NCI-H82 (cell line): ENCODE measurements around the gene STBD1.
"Not testable (repeated sequence)": the region's sequence is repeated elsewhere in the genome, so short reads cannot be mapped to it uniquely, and the experiment has no call there.

Source experiments
- DNase-seq: peaks from one replicate; lab custom pipeline; 2025; lab: John Stamatoyannopoulos, UW

Gene STBD1

GRCh38 chr4:76283900-76284299 is 22.6 kb upstream of the STBD1 start:
- DNase-seq, result no peak

DNA sequence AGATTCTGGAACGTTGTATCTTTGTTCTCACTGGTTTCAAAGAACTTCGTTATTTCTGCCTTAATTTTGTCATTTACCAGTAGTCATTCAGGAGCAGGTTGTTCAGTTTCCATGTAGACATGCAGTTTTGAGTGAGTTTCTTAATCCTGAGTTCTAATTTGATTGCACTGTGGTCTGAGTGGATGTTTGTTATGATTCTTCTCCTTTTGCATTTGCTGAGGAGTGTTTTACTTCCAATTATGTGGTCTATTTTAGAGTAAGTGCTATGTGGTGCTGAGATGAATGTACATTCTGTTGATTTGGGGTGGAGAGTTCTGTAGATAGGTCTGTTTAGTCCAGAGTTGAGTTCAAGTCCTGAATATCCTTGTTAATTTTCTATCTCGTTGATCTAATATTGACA is 18.7 kb upstream of the STBD1 start:
- DNase-seq, result not testable (repeated sequence)

DNA sequence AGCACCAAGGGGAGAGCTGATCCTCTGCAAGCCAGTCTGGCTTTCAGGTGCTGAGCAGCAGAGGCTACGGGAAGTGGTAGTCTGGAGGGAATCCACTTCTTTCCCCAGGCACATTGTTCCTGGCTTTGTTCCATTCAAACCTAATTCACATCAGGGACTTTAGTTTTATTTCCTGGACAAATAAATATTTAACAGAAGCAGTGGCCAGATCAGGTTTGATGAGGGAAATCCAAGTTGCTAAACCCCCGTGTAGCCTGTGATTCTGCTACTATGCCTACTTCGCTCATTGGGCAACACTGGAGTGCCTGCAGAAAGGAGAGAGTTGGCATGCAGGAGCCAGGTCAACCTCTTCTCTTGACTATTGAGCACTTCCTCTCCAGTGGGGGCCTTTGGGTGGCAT is 13.8 kb upstream of the STBD1 start:
- no peak for DNase-seq

DNA sequence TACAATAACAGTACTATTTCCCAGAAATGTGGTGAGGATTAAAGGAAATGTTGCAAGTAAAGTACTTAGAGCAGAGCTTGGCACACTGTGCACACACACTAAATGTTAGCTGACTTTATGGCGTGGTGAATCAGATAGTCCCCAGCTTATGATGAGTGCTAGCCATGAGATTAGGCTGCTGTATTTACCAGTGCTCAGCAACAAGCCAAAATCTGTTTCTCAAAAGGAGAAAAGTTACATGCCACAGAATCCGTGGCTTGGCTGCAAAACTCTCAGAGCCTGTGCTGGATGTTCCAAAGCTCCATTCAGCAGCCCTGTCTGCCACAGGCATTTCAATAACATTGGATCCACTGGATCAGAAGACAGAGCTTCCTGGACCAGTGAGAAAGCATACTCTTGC is 12.8 kb upstream of the STBD1 start:
- no peak for DNase-seq

GRCh38 chr4:76296286-76296820 is 10.2 kb upstream of the STBD1 start:
- no peak for DNase-seq

DNA sequence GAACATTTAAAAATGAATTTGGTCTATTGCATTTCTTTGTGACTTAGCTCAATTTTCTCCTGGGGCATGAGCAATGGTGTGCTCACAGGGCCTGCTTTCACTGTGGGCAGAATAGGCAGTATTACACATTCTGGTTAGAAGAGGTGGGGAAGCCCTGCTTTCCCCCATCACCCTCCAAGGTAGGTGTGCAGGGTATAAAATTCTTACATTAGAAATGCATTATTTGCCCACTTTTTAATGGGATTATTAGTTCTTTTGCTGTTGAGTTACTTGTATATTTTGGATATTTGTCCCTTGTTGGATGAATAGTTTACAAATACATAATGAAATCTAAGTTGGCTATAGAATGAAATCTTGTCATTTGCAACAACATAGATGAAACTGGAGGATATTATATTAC is 8.3 kb upstream of the STBD1 start:
- no peak for DNase-seq

DNA sequence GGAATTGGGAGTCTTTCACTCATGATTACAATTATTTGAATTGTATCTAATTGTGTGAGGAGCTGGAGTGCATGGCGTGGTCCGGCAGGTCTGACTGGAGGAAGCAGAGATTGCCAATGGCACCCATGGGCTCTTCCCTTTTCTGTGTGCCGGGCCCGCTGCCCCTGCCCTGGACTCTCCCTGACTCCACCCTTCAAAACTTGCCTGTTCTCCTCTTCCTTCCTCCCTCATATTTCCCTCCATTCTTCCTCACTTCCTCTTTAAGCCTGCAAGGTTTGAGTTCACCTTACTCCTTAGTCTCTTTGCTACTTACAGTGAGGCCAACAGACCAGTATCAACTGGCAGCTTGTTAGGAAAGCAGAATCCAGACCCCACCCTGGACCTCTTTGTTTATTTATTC is 6.5 kb upstream of the STBD1 start:
- no peak for DNase-seq

DNA sequence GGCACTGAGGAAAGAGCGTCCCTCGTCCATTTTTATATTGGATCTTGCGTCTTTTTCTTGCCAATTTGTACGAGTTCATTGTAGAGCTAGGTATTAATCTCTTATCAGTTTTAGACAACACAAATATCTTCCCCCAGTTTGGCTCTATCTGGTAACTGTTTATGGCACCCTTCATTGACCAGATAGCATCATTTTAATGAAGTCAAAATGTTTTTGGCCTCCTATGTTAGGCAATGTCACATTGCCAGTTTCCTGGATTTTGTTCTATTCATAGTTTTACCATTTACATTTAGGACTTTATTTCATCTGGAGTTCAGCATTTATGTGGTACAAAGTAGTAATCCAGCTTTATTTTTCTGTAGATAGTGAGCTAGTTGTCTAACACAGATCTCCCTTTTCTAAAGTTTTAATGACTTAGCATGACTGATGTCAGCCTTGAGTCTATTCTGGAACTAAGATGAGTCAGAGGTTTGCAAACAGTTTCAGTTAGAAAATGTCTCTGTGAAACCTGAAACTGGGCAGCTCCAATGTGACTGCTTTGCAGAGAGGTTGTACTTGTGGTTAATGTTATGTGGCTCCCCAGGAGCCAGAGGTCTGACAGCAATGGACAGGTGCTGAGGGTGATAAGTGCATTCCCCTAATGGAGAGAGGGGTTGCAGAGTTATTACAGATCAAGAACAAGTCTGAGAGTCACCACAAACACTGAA is 5.3 kb upstream of the STBD1 start:
- no peak for DNase-seq

GRCh38 chr4:76301775-76302162 is 4.8 kb upstream of the STBD1 start:
- DNase-seq, result no peak

GRCh38 chr4:76302826-76303438 is 3.6 kb upstream of the STBD1 start:
- no peak for DNase-seq

DNA sequence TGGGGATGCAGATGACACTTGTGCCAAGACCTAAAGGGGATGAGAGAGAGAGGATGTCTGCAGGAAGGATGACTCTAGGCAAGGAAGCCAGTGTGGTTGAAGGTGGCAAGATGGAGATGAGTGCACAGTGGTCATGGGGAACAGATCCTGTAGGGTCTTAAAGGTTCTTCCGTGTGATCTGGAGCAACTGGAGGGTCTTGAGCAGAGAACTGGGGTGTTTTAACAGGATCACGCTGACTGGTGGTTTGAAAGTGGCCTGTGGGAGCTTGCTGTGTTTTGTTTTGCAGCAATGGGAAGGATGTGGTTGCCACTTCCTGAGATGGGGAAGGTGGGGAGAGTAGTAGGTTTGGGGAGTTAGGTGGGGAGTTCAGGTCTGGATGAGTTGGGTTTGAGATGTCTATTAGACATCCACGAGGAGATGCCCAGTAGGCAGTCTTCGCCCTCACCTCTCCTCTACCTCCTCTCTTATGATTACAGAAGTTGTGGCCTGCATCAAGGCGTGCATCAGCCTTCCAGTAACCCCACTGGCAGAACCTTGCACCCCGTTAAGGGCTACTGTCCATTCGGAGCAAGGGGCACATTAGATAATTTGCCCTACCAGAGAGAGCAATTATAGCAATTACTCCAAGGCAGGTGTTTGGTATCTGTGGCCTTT is 1.4 kb upstream of the STBD1 start:
- DNase-seq, result no peak

- peak; percentile 64 for DNase-seq
Measured at GRCh38 chr4:76306882-76307659, 538 bp downstream of the STBD1 start.

GRCh38 chr4:76307660-76308014 is 1.1 kb downstream of the STBD1 start:
- no peak for DNase-seq

DNA sequence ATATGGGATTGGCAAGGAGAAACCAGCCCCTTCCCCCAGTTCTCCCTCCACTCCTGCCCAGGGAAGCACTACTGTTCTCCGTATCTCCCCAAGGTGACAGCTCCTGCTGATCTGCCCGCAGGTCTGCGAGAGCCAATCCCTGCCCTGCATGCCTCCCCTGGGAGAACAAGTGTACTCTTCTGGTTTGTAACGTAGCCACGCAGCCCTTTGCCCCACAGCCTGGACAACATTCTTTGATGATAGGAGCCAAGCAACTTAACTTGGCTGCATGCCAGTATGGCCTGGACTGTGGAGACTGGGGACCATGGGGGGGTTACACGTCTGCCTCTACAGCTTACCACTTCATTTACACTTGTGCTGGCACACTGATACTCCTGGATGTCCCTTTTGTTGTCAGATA is 2.0 kb downstream of the STBD1 start:
- DNase-seq, result peak; percentile 13

GRCh38 chr4:76309939-76310550 is 3.5 kb downstream of the STBD1 start:
- DNase-seq, result peak; percentile 46

GRCh38 chr4:76310683-76311082 is 4.2 kb downstream of the STBD1 start:
- peak; percentile 74 for DNase-seq

GRCh38 chr4:76311896-76312331 is 5.4 kb downstream of the STBD1 start:
- DNase-seq, result peak; percentile 40

- no peak for DNase-seq
Measured at GRCh38 chr4:76312457-76312856, 5.9 kb downstream of the STBD1 start.

DNA sequence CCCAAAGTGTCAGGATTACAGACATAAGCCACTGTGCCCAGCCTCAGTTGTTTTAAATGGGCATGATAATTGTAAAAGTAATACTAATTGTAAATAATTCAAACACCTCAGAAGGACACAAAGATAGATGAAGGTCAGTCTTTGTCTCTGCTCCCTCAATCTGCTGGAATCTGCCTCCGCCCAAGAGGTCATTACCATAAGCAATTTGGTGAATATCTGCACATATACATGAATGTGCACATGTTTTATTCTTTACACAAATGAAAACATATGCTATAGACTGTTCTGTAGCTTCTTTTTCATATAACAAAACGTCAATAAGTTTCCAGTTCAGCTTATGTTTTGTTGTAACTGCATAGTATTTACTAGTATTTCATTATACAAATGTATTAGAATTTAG is 7.0 kb downstream of the STBD1 start:
- DNase-seq, result no peak

DNA sequence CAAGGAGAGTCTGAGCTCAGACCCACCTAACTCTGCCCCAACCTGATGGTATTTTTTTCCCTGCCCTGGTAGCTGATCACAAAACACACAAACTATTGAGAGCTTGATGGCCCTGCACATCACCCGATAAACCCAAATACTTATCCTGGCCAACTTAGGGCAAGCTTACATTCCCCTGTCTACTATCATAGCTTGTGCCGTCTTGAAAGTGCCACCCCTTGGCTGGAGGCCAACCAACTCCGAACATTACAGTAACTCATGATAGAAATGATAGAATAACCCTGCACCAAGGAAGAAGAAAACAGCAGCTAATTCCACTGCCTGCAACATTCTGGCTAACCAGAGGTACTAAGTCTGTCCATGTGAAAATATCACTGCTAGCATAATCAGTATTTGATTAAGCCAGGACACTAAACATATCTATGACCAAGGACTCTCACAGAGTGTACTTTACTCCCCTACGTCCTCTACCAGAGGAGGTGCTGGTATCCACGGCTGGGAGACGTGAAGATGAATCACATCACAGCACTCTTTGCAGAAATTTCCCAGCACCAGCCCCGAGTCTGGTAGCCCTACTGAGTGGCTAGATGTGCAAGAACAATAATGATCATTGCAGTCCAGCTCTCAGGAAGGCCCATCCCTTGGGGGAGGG is 8.9 kb downstream of the STBD1 start:
- no peak for DNase-seq

- DNase-seq, result no peak
Measured at GRCh38 chr4:76316131-76316530, 9.6 kb downstream of the STBD1 start.

GRCh38 chr4:76322236-76322635 is 15.7 kb downstream of the STBD1 start:
- DNase-seq, result no peak
